Regular cardiac myocyte (primary cell): ENCODE results near the gene MCRIP2. TPM values are rescaled to one million over a fixed set of nuclear protein-coding genes. Genes with fewer than 3 reads are reported as not detected.

Experiments used
- total RNA-seq: library from RNA; depleted of rRNA; stranded (reverse); fragments of >200 nt; gene quantifications from 2 replicates; pipeline ENCODE4 v1.2.3, GENCODE V29; 2014

MCRIP2 gene
- 21.7 and 22.8 TPM in 2 replicates for total RNA-seq

GRCh38 chr16:641326-642188 is at the start of gene MCRIP2:
Gene MCRIP2 (plus strand): TSS chr16:641828. CDS start chr16:641992, 164 bp downstream.

GRCh38 chr16:630815-631405 is 10.7 kb upstream of the MCRIP2 start, which contains the start of gene WFIKKN1:
Gene WFIKKN1 (plus strand): TSS chr16:630985. CDS start chr16:631254, 269 bp downstream.

GRCh38 chr16:636206-637080 is 5.2 kb upstream of the MCRIP2 start, which contains the start of gene METTL26:
Gene METTL26 (minus strand): TSS chr16:636305. CDS start chr16:636290, 15 bp downstream.

GRCh38 chr16:648781-649589 is 7.4 kb downstream of the MCRIP2 start, which contains the start of gene WDR90:
Gene WDR90 (plus strand): TSS chr16:649365. CDS start chr16:649417, 52 bp downstream.

GRCh38 chr16:667780-668518 is 26.3 kb downstream of the MCRIP2 start, which contains the start of gene RHOT2:
Gene RHOT2 (plus strand): TSS chr16:668132. CDS start chr16:668200, 68 bp downstream.

GRCh38 chr16:674968-675883 is 33.6 kb downstream of the MCRIP2 start, which contains the start of gene RHBDL1:
Gene RHBDL1 (plus strand): TSS chr16:675671. CDS start chr16:675791, 120 bp downstream.

GRCh38 chr16:679814-680624 is 38.4 kb downstream of the MCRIP2 start, which contains the start of gene STUB1:
Gene STUB1 (plus strand): TSS chr16:680410. CDS start chr16:680526, 116 bp downstream.

GRCh38 chr16:684071-684794 is 42.6 kb downstream of the MCRIP2 start, which contains the start of gene JMJD8:
Gene JMJD8 (minus strand): TSS chr16:684334. CDS start chr16:684319, 15 bp downstream.

Other genes starting within 250 kb of the MCRIP2 start
- gene NME4, start 244.6 kb upstream of the MCRIP2 start, total RNA-seq: 56.1 and 80.3 TPM in 2 replicates
- gene DECR2, start 239.9 kb upstream of the MCRIP2 start, total RNA-seq: 9.0 and 19.4 TPM in 2 replicates
- 11.3 and 12.8 TPM in 2 replicates for gene RAB11FIP3, start 216.2 kb upstream of the MCRIP2 start, total RNA-seq
- gene CAPN15, start 114.1 kb upstream of the MCRIP2 start, total RNA-seq: 24.0 and 37.2 TPM in 2 replicates
- not detected in 2 replicates for gene PRR35, start 81.4 kb upstream of the MCRIP2 start, total RNA-seq
- gene NHLRC4, start 74.8 kb upstream of the MCRIP2 start, total RNA-seq: 1.5 and 3.4 TPM in 2 replicates
- gene PIGQ, start 71.9 kb upstream of the MCRIP2 start, total RNA-seq: 17.8 and 19.0 TPM in 2 replicates
- 9.3 and 13.4 TPM in 2 replicates for gene RAB40C, start 51.8 kb upstream of the MCRIP2 start, total RNA-seq
- gene WFIKKN1, start 10.8 kb upstream of the MCRIP2 start, total RNA-seq: under 0.01 and 0.19 TPM in 2 replicates
- gene METTL26, start 5.5 kb upstream of the MCRIP2 start, total RNA-seq: 77.8 and 81.9 TPM in 2 replicates
- 11.0 and 11.3 TPM in 2 replicates for gene WDR90, start 7.5 kb downstream of the MCRIP2 start, total RNA-seq
- gene RHOT2, start 26.3 kb downstream of the MCRIP2 start, total RNA-seq: 29.9 and 38.2 TPM in 2 replicates
- 0.77 and 3.1 TPM in 2 replicates for gene RHBDL1, start 33.8 kb downstream of the MCRIP2 start, total RNA-seq
- 90.8 and 211 TPM in 2 replicates for gene STUB1, start 38.6 kb downstream of the MCRIP2 start, total RNA-seq
- 23.6 and 28.2 TPM in 2 replicates for gene JMJD8, start 42.5 kb downstream of the MCRIP2 start, total RNA-seq
- gene WDR24, start 48.6 kb downstream of the MCRIP2 start, total RNA-seq: 2.3 and 9.0 TPM in 2 replicates
- gene FBXL16, start 64.0 kb downstream of the MCRIP2 start, total RNA-seq: under 0.01 TPM in 2 replicates
- gene METRN, start 73.3 kb downstream of the MCRIP2 start, total RNA-seq: 54.3 and 76.4 TPM in 2 replicates
- gene ANTKMT, start 79.3 kb downstream of the MCRIP2 start, total RNA-seq: 34.1 and 39.5 TPM in 2 replicates
- gene CCDC78, start 84.6 kb downstream of the MCRIP2 start, total RNA-seq: 1.3 and 2.0 TPM in 2 replicates
- gene HAGHL, start 85.3 kb downstream of the MCRIP2 start, total RNA-seq: 9.0 and 16.1 TPM in 2 replicates
- gene CIAO3, start 99.2 kb downstream of the MCRIP2 start, total RNA-seq: 24.7 and 31.9 TPM in 2 replicates
- gene MSLN, start 118.9 kb downstream of the MCRIP2 start, total RNA-seq: under 0.01 TPM in 1 of 2 replicates, not detected in the other
- 13.0 and 24.0 TPM in 2 replicates for gene RPUSD1, start 146.6 kb downstream of the MCRIP2 start, total RNA-seq
- gene CHTF18, start 146.8 kb downstream of the MCRIP2 start, total RNA-seq: 7.9 and 34.1 TPM in 2 replicates
- gene GNG13, start 158.9 kb downstream of the MCRIP2 start, total RNA-seq: not detected in 2 replicates